HL-60 (cell line): ENCODE data around the gene CNTRL.

Source experiments
- CTCF ChIP-seq: IDR thresholded peaks from one replicate; pipeline ENCODE4 v1.5.1; 2011; ENCODE audit warnings: low read length, control low read depth, inconsistent platforms; ENCODE audit not compliant: insufficient read depth
- POLR2AphosphoS5 ChIP-seq: IDR thresholded peaks from 2 replicates; pipeline ENCODE4 v1.6.1; 2012; ENCODE audit warnings: low read depth
- TF ChIP-seq, protein P1 (sequence below): IDR thresholded peaks from 2 replicates; pipeline ENCODE4 v1.6.1; 2012; ENCODE audit warnings: low read depth; ENCODE audit not compliant: insufficient replicate concordance

DNA sequence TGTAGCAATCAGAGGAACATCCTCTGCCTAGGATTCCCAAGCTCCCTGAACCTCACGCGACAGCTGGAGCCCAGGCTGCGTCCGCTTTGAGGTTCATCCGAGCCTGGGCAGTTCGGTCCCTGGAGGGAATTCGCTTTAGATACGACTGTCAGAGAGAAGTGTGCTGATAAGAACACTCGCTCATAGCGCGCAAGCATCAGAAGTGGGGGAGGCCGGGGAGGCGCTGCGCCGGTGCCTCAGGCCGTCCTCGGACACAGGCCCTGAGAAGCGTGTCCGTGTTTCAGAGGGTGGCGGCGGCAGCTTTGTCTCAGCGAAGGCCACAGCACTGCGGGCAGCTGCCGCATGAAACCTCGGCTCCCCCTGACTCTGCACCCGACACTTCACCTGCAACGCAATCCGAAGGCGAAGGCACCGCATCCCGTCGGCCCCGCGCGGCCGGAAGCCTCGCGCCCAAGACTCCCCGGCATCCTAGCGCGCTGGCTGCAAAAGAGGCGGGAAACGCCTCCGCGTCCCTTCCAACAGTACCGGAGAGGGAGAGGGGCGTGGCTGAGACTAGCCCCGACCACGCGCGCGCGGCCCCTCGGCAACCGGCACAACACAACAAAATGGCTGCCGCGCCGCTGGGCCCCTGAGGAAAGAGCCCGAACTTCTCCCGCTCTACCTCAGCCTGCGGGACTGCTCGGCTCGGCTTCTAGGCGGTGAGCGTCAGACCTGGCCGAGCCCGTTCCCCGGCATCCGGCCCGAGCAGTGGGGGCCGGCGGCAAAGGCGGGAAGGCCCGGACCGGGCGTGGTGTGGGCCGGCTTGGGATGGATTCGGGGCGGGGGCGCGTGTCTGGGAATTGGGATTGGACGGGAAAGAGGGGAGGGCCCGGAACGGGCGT, at the start of gene CNTRL:
- TF ChIP-seq CTCF: no peak
- TF ChIP-seq, protein P1, sequence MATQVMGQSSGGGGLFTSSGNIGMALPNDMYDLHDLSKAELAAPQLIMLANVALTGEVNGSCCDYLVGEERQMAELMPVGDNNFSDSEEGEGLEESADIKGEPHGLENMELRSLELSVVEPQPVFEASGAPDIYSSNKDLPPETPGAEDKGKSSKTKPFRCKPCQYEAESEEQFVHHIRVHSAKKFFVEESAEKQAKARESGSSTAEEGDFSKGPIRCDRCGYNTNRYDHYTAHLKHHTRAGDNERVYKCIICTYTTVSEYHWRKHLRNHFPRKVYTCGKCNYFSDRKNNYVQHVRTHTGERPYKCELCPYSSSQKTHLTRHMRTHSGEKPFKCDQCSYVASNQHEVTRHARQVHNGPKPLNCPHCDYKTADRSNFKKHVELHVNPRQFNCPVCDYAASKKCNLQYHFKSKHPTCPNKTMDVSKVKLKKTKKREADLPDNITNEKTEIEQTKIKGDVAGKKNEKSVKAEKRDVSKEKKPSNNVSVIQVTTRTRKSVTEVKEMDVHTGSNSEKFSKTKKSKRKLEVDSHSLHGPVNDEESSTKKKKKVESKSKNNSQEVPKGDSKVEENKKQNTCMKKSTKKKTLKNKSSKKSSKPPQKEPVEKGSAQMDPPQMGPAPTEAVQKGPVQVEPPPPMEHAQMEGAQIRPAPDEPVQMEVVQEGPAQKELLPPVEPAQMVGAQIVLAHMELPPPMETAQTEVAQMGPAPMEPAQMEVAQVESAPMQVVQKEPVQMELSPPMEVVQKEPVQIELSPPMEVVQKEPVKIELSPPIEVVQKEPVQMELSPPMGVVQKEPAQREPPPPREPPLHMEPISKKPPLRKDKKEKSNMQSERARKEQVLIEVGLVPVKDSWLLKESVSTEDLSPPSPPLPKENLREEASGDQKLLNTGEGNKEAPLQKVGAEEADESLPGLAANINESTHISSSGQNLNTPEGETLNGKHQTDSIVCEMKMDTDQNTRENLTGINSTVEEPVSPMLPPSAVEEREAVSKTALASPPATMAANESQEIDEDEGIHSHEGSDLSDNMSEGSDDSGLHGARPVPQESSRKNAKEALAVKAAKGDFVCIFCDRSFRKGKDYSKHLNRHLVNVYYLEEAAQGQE: peak; percentile 60
- peak; percentile 85 for TF ChIP-seq POLR2AphosphoS5
